Epithelial cell of prostate (primary cell): ENCODE results near the gene APIP.

ENCODE experiments used
- DNase-seq: peaks from one replicate; pipeline ENCODE4 v3.0.0-alpha.2; 2011; ENCODE audit warnings: low read depth, low spot score
- H3K27ac ChIP-seq: fragments of 450-650 bp; 2 replicates; pipeline ENCODE4 v1.5.1; 2017; ENCODE audit warnings: mild to moderate bottlenecking

Gene APIP, protein sequence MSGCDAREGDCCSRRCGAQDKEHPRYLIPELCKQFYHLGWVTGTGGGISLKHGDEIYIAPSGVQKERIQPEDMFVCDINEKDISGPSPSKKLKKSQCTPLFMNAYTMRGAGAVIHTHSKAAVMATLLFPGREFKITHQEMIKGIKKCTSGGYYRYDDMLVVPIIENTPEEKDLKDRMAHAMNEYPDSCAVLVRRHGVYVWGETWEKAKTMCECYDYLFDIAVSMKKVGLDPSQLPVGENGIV

DNA sequence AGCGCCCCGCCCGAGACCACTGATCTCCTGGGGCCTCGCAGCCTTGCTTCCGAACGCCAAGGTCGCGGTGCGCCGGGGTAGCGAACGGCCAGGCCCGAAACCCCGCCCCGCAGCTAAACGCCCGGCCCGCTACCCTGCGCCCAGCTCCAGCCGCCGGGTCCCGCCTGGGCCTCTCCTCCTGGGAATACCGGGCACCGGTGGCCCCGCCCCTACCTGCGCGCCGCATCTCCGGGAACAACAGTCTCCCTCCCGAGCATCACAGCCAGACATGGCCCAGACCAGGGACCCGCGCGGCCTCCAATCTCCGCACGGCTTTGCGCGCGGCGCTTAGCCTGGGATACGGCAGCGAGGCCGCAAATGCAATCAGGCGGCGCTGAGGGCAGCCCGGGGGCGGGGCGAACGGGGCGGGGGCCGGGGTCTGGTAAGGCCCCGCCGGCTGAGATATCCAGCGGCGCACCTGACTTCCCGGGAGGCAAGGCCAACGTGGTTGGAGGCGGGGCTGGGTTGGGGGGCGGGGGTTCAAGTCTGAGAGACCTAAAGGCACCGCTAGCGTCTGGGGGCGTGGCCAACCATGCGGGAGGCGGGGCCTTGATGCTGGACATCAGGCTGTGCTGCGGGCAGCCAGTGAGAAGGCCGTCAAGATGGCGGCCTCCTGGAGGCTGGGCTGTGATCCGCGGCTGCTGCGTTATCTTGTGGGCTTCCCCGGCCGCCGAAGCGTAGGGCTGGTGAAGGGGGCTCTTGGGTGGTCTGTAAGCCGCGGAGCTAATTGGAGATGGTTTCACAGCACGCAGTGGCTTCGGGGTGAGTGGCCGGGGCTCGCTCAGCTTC lies at the start of gene APIP, which contains the start of gene PDHX:
Gene APIP (minus strand): TSS at position 365 of the 828 bp plus-strand sequence. CDS start 95 bp downstream, at position 270.
Gene PDHX (plus strand): TSS at position 604 of the 828 bp plus-strand sequence. CDS start 38 bp downstream, at position 642.
- peak; percentile 93 for DNase-seq
- H3K27ac ChIP-seq, result peak within 1 kb of the TSS; percentile 93

- no peak overlapping the region for H3K27ac ChIP-seq
- no peak for DNase-seq
Observed at GRCh38 chr11:34964610-34965331, 48.6 kb upstream of the APIP start.

- no peak for DNase-seq
- no peak overlapping the region for H3K27ac ChIP-seq
Observed at GRCh38 chr11:34963351-34963750, 47.2 kb upstream of the APIP start.

- no peak for DNase-seq
- H3K27ac ChIP-seq, result no peak overlapping the region
Observed at GRCh38 chr11:34962034-34962433, 45.9 kb upstream of the APIP start.

DNA sequence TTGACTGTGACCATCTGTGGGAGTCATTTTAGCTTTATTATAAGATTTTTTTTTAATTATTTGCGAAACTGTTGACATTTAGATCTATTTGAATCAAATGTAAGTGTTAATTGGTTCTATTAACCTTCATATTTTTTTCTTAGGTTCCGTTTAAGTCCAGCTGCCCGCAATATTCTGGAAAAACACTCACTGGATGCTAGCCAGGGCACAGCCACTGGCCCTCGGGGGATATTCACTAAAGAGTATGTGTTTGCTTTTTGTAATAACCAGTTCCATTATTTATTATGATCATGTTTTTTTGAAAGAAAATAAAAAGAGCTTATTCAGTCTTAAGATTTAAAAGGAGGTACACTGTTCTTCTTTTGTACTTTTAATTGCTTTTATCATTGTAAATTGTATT lies 44.1 kb upstream of the APIP start:
- no peak overlapping the region for H3K27ac ChIP-seq
- no peak for DNase-seq

DNA sequence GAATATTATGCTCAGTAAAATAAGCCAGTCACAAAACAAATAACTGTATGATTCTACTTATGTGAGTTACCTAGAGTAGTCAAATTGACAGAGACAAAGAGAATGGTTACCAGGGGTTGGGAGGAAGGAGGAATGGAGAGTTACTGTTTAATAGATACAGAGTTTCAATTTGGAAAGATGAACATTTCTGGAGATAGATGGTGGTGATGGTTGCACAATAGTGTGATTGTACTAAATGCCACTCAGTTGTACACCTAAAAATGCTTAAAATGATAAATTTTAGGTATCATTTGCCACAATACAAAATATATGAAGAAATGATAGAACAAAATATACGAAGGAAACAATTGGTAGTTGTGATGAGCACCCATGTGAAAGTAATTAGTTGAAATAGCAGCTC lies 43.6 kb upstream of the APIP start:
- DNase-seq, result no peak

GRCh38 chr11:34957606-34958005 lies 41.4 kb upstream of the APIP start:
- DNase-seq, result no peak
- no peak overlapping the region for H3K27ac ChIP-seq

More for the DNA sequence above, 43.6 kb upstream of the APIP start:
- H3K27ac ChIP-seq, result no peak overlapping the region

GRCh38 chr11:34957206-34957605 lies 41.0 kb upstream of the APIP start:
- DNase-seq, result no peak
- no peak overlapping the region for H3K27ac ChIP-seq

DNA sequence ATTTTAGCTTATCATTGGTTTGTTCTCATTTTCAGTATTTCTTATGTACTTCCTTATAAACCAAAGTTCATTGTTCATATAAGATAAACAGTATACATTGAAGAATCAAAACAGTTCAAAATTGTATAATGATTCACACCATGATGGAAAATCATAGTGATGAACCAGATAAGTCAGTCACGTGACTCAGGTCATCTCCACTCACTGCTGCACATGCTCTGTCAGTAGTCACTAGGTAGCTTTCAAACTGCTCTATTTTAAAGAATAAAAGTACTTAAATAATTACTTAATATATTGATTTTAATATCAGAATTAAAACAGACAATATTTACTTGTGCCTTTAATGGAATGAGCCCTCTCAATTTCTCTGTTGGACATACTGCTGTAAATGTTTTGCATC lies 37.8 kb upstream of the APIP start:
- H3K27ac ChIP-seq, result no peak overlapping the region
- DNase-seq, result no peak

GRCh38 chr11:34948696-34949095 lies 32.5 kb upstream of the APIP start:
- no peak for DNase-seq
- H3K27ac ChIP-seq, result no peak overlapping the region

DNA sequence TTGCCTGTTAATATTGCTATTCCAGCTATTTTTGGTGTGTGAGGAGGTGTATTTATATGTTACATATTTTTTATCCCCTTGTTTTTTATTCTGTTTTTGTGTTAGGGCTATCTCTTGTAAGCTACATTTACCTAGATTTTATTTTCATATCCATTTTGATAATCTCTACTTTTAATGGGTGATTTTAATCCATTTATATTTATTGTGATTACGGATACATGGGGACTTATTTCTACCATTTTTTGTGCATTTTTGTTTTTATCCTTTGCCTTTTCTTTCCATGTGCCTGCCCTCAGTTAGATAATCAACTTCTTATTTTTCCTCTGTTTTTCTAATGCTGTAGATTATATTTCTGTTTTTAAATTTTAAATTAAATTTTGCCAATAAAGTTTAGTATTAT lies 28.5 kb upstream of the APIP start:
- DNase-seq, result no peak
- H3K27ac ChIP-seq, result no peak overlapping the region

GRCh38 chr11:34941688-34942087 lies 25.5 kb upstream of the APIP start:
- no peak overlapping the region for H3K27ac ChIP-seq
- no peak for DNase-seq

DNA sequence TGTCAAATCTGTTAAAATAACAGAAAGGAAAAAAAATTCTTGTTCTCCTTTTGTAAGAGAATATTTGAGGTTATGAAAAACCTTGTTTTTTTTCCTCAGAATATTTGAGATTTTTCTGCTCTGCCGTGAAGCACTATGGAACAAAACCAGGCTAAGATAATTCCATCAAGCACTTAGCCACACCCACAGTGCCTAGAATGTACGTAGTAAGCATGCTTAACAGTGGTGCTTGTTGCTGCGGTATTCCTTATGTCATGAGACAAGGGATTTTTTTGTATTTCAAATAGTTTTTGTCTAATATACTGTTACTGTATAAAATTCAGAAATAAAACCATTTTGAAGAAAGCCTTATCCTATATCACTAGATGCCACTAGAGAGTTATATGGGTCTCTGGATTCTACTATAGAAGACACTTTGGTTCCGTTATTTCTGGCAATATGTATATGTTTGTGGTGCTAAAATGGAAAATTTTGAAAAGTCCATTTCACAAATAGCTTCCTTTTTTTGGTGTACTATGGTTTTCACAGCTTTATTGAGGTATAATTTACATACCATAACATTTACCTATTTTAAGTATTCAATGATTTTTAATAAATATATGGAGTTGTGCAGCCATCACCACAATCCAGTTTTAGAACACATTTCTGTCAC lies 24.0 kb upstream of the APIP start:
- H3K27ac ChIP-seq, result no peak overlapping the region
- no peak for DNase-seq

DNA sequence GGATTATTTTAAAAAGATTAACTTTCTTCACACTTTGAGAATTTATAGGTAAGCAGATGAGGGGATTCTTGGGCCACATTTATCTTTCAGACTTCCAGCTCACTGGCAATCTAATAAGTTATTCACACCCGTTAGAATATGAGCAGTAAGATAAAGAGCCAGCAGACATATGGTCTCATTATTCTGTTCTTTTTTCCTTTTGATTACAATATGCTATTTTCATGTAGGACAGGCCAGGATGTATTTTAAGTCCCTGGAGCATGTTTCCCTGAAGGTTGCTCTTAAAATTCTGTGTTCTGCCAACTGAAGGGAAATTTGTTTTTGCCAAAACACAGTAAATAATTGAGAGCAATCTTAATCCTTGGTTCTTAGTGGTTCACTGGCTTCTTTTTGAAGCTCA lies 22.4 kb upstream of the APIP start:
- no peak for DNase-seq
- no peak overlapping the region for H3K27ac ChIP-seq

- DNase-seq, result no peak
- no peak overlapping the region for H3K27ac ChIP-seq
Observed at GRCh38 chr11:34936945-34937629, 20.9 kb upstream of the APIP start.

DNA sequence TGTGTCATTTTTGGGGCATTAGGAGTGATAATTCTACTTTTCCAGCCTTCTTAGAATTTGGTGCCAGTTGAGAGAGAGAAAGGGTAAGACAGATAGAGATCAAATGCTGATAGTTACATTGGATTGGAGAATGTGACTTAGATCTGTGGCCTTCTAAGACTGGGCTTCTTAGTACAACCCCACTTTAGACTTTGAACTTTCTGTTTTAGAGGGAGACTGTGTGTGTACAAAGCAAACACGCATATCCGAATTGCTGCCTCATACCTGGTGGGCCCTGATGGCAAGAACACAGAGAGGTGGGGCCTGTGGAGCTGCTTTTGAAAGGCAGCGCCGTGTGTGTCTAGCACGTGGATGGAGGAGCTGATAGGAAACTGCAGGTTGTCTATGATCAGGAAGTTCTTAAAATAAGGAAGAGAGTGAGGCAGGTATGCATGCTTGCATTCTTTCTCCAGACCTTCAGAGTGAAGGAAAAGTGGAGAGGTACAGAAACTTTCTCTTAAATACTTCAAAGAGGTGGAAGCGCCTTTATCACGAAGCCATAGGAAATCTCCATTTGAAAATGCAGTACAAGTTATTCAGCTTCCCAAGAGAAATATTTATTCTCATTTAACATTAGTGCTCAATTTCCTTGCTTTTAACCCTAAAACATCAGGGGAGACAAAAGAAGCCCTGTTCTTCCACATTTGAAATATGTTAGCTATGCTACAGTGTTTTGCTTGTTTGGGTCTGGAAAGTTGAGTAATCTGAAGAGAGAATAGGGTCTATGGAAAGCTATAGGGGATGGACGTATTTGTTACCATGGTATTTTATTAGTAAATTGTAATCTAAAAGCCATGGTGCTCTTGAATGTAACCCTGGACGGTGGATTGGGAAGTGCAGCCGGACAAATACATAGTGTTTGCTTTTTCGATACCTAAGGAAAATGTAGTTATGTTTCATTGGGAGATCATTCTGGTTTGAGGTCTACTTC lies 13.9 kb upstream of the APIP start:
- no peak overlapping the region for H3K27ac ChIP-seq
- no peak for DNase-seq

DNA sequence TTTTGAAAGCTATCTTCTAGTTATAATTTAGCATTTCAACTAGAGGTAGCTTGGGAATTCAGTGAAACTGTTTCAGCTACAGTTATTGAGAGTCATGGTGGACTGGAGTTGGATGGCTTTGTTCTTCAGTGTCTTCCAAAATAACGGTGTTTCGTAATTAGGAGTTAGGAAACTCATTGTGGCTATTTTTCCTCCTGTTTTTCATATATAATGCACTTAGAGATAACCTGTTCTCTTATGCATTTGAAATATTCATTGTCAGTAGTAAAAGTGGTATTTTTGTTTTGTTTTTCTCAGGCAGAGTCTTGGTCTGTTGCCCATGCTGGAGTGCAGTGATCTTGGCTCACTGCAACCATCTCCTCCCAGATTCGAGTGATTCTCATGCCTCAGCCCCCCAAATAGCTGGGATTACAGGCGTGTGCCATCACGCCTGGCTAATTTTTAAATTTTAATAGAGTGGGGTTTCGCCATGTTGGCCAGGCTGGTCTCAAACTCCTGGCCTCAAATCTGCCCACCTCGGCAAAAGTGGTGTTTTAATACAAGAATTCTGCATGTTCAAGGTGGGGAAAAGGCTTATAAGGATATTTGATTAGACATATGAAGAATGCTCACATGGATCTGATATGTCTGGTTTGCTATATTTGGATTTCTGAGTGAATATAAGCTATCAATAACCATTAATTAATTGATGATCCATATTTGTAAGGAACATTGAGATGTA lies 12.9 kb upstream of the APIP start:
- no peak overlapping the region for H3K27ac ChIP-seq
- DNase-seq, result no peak

- H3K27ac ChIP-seq, result no peak overlapping the region
- no peak for DNase-seq
Observed at GRCh38 chr11:34928268-34928959, 12.2 kb upstream of the APIP start.
